Fibroblast of skin of left quadriceps (primary cell): ENCODE data around the gene CHST15.
A peak's percentile ranks its signal among the peaks of the same experiment; 100 is the strongest.

Experiments used
- DNase-seq, 2 experiments: peaks; one replicate each; pipeline ENCODE4 v3.0.0-alpha.2; 2013; ENCODE audit warnings: low read depth in 2 of 2

CHST15 gene

GRCh38 chr10:123998197-123999141 is 94.9 kb downstream of the CHST15 start:
- no peak for DNase-seq

- peak; percentile 90 to 91 for DNase-seq
Observed at GRCh38 chr10:123997486-123998196, 95.8 kb downstream of the CHST15 start.

GRCh38 chr10:123997013-123997412 is 96.4 kb downstream of the CHST15 start:
- DNase-seq, result no peak

- no peak for DNase-seq
Observed at GRCh38 chr10:123996302-123996701, 97.1 kb downstream of the CHST15 start.

- peak; percentile 31 to 34 for DNase-seq
Observed at GRCh38 chr10:123995461-123996131, 97.8 kb downstream of the CHST15 start.

GRCh38 chr10:123995082-123995460 is 98.3 kb downstream of the CHST15 start:
- DNase-seq, result no peak

GRCh38 chr10:123994417-123995081 is 98.8 kb downstream of the CHST15 start:
- peak; percentile 52 to 53 for DNase-seq

GRCh38 chr10:123993534-123994416 is 99.6 kb downstream of the CHST15 start:
- DNase-seq, result no peak

- no peak for DNase-seq
Observed at GRCh38 chr10:123991611-123992570, 101.5 kb downstream of the CHST15 start.

GRCh38 chr10:123990889-123991288 is 102.5 kb downstream of the CHST15 start:
- DNase-seq, result no peak

GRCh38 chr10:123988694-123989093 is 104.7 kb downstream of the CHST15 start:
- DNase-seq, result no peak

- no peak for DNase-seq
Observed at GRCh38 chr10:123986736-123987135, 106.7 kb downstream of the CHST15 start.

- no peak for DNase-seq
Observed at GRCh38 chr10:123974406-123974805, 119.0 kb downstream of the CHST15 start.

- no peak for DNase-seq
Observed at GRCh38 chr10:123972481-123973401, 120.7 kb downstream of the CHST15 start.

GRCh38 chr10:123970927-123971286 is 122.5 kb downstream of the CHST15 start:
- DNase-seq, result no peak

- DNase-seq, result no peak
Observed at GRCh38 chr10:123970207-123970926, 123.0 kb downstream of the CHST15 start.

GRCh38 chr10:123967626-123968243 is 125.7 kb downstream of the CHST15 start:
- no peak for DNase-seq

- DNase-seq, result no peak
Observed at GRCh38 chr10:123966896-123967231, 126.5 kb downstream of the CHST15 start.
